Measurements from ENCODE around the gene OSBPL10.

DNA sequence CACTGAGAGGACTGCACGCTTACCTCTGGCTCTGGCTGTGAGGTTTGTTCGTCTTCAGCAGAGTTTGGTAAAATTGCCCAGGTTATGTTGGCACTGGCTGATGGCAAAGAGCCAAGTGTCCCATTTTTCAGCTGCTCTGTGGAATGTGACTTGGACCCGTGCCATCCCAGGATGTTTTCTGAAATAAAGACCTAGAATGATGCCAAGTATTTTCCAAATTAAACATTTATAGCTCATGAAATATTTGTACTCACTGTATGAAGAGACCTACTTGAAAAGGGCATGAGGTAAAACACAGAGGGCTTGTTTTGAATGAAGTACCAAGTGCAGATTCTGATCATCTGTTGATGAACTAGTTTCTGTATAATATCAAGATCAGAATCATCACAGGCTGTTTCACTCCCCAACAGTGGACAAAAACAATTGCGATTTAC lies 247.8 kb downstream of the OSBPL10 start:
- TF ChIP-seq POLR2A (IDR thresholded peaks at IDR 0.05; ENCODE audit: low read depth, low read length), result no peak
- TF ChIP-seq POLR2AphosphoS5 (IDR thresholded peaks at IDR 0.05; ENCODE audit: low read depth, low read length), result no peak
- TF ChIP-seq TAF1 (IDR thresholded peaks at IDR 0.05; ENCODE audit: low read depth, low read length), result no peak
- no peak for TF ChIP-seq SPI1 (IDR thresholded peaks at IDR 0.05; ENCODE audit: low read depth, low read length)
- no peak for TF ChIP-seq PAX5 (IDR thresholded peaks at IDR 0.05; ENCODE audit: insufficient read depth, low read length, severe bottlenecking)
- TF ChIP-seq POU2F2 (IDR thresholded peaks at IDR 0.05; ENCODE audit: low read depth, low read length), result no peak
